GM23338 (cell line): ENCODE data around the gene ZNF792. TPM values are rescaled to one million over a fixed set of nuclear protein-coding genes. Genes with fewer than 3 reads are reported as not detected.

Experiments
- ATAC-seq: fragments of 200-7000 bp; cut with Tn5 transposase; 3 replicates; pipeline ENCODE4 v1.9.1; 2020
- DNase-seq: peaks from one replicate; pipeline ENCODE4 v3.0.0-alpha.2; 2015; ENCODE audit warnings: low spot score
- H2AFZ ChIP-seq: fragments of 200-600 bp; sonication (generic); 2 replicates; pipeline ENCODE4 v1.8.0; 2016; ENCODE audit warnings: antibody characterized with exemption, mild to moderate bottlenecking, moderate library complexity
- H3F3A ChIP-seq: fragments of 200-600 bp; sonication (generic); replicated peaks from 2 replicates; pipeline ENCODE4 v1.8.0; 2017; ENCODE audit warnings: antibody characterized with exemption, mixed run types, low read depth
- H3K27ac ChIP-seq: fragments of 200-600 bp; sonication (generic); 2 replicates; pipeline ENCODE4 v1.6.1; 2016; ENCODE audit warnings: low read depth
- H3K27me3 ChIP-seq: fragments of 200-600 bp; sonication (generic); 2 replicates; pipeline ENCODE4 v1.8.0; 2016; ENCODE audit warnings: mild to moderate bottlenecking, mixed run types, moderate library complexity; ENCODE audit not compliant: insufficient read depth
- H3K36me3 ChIP-seq: fragments of 200-600 bp; sonication (generic); 2 replicates; pipeline ENCODE4 v1.8.0; 2016; ENCODE audit warnings: mild to moderate bottlenecking; ENCODE audit not compliant: insufficient read depth
- H3K4me1 ChIP-seq: fragments of 200-600 bp; sonication (generic); 2 replicates; pipeline ENCODE4 v1.8.0; 2016; ENCODE audit warnings: mild to moderate bottlenecking, moderate library complexity; ENCODE audit not compliant: insufficient read depth
- H3K4me2 ChIP-seq: fragments of 200-600 bp; sonication (generic); 2 replicates; pipeline ENCODE4 v1.7.1; 2017; ENCODE audit warnings: mixed run types
- H3K4me3 ChIP-seq: fragments of 200-600 bp; sonication (generic); 2 replicates; pipeline ENCODE4 v1.6.1; 2016; ENCODE audit warnings: mixed run types
- H3K79me2 ChIP-seq: fragments of 200-600 bp; sonication (generic); replicated peaks from 2 replicates; pipeline ENCODE4 v1.8.0; 2017; ENCODE audit warnings: mild to moderate bottlenecking; ENCODE audit not compliant: insufficient read depth
- H3K9me2 ChIP-seq: fragments of 200-600 bp; sonication (generic); 2 replicates; pipeline ENCODE4 v1.8.0; 2017; ENCODE audit not compliant: insufficient read depth
- H4K20me1 ChIP-seq: fragments of 200-600 bp; sonication (generic); replicated peaks from 2 replicates; pipeline ENCODE4 v1.8.0; 2017; ENCODE audit warnings: mild to moderate bottlenecking; ENCODE audit not compliant: insufficient read depth
- H3K27ac Mint-ChIP-seq: 2 replicates; pipeline ENCODE4 v1.8.0; 2020; ENCODE audit warnings: inconsistent platforms, mild to moderate bottlenecking, moderate library complexity, mixed read lengths
- H3K27me3 Mint-ChIP-seq: 3 replicates; pipeline ENCODE4 v1.8.0; 2022; ENCODE audit warnings: low read depth, mild to moderate bottlenecking, moderate library complexity, mixed read lengths, inconsistent platforms; ENCODE audit not compliant: insufficient read depth, poor library complexity
- H3K36me3 Mint-ChIP-seq: 3 replicates; pipeline ENCODE4 v1.8.0; 2021; ENCODE audit warnings: low read depth, mild to moderate bottlenecking, inconsistent platforms, moderate library complexity, mixed read lengths
- H3K4me1 Mint-ChIP-seq: 3 replicates; pipeline ENCODE4 v1.8.0; 2020; ENCODE audit warnings: mild to moderate bottlenecking, inconsistent platforms, mixed read lengths
- H3K4me3 Mint-ChIP-seq: 3 replicates; pipeline ENCODE4 v1.8.0; 2021; ENCODE audit warnings: moderate library complexity, mild to moderate bottlenecking, inconsistent platforms, mixed read lengths
- H3K9me3 Mint-ChIP-seq: 3 replicates; pipeline ENCODE4 v1.8.0; 2020; ENCODE audit warnings: moderate library complexity, mild to moderate bottlenecking, inconsistent platforms, mixed read lengths
- CTCF ChIP-seq, 2 experiments: fragments of 200-600 bp in 1 of 2; sonication (generic) in 1 of 2; conservative IDR thresholded peaks; 2 replicates each; pipeline versions ENCODE4 v1.5.1 to v1.6.1; 2016 to 2017; ENCODE audit warnings: antibody characterized with exemption in 2 of 2, low read depth in 2 of 2, mild to moderate bottlenecking in 2 of 2, moderate library complexity in 1 of 2
- EZH2 ChIP-seq: fragments of 200-600 bp; sonication (generic); IDR thresholded peaks from one replicate; pipeline ENCODE4 v1.8.0; 2017; ENCODE audit warnings: antibody characterized with exemption, mild to moderate bottlenecking, low read depth; ENCODE audit not compliant: unreplicated experiment
- EZH2phosphoT487 ChIP-seq: fragments of 200-600 bp; sonication (generic); IDR thresholded peaks from one replicate; pipeline ENCODE4 v1.8.1; 2018; ENCODE audit warnings: antibody characterized with exemption; ENCODE audit not compliant: unreplicated experiment
- JUNB ChIP-seq: IDR thresholded peaks from one replicate; pipeline ENCODE4 v1.6.1; 2016; ENCODE audit warnings: antibody characterized with exemption; ENCODE audit not compliant: unreplicated experiment
- NANOG ChIP-seq: IDR thresholded peaks from 2 replicates; pipeline ENCODE4 v1.6.1; 2016; ENCODE audit warnings: antibody characterized with exemption, borderline replicate concordance
- POLR2AphosphoS5 ChIP-seq: IDR thresholded peaks from 2 replicates; pipeline ENCODE4 v1.6.1; 2016; ENCODE audit warnings: antibody characterized with exemption, low read depth
- REST ChIP-seq: IDR thresholded peaks from one replicate; pipeline ENCODE4 v1.6.1; 2018; ENCODE audit warnings: antibody characterized with exemption; ENCODE audit not compliant: unreplicated experiment
- ZNF114 ChIP-seq: fragments of 250-450 bp; sonication (Bioruptor Pico); IDR thresholded peaks from 2 replicates; pipeline ENCODE4 v1.5.0; 2020; ENCODE audit warnings: mild to moderate bottlenecking, moderate library complexity
- ZNF331 ChIP-seq: fragments of 250-450 bp; sonication (Bioruptor Pico); IDR thresholded peaks from 2 replicates; pipeline ENCODE4 v1.5.0; 2020; ENCODE audit warnings: low read depth, mild to moderate bottlenecking, moderate library complexity
- polyA plus RNA-seq: library from polyadenylated mRNA; unstranded; fragments of >200 nt; fragmentation: Nextera tagmentation; extraction: Ambion mirVana; gene quantifications from 2 replicates; pipeline ENCODE4 v1.2.1, GENCODE V29; 2016
- total RNA-seq: library from RNA; depleted of rRNA; stranded (reverse); fragments of >200 nt; shearing (Covaris generic); gene quantifications from 2 replicates; pipeline ENCODE4 v1.2.3, GENCODE V29; 2014

Gene ZNF792
- total and polyA plus RNA-seq, 2 experiments from 2014 or later = 1.3 to 12.8 TPM

GRCh38 chr19:34982275-34982674 is 18.2 kb upstream of the ZNF792 start (continued):
- TF ChIP-seq REST (no peak), EZH2 (no peak), NANOG (no peak), JUNB (no peak), ZNF114 (no peak), EZH2phosphoT487 (no peak), POLR2AphosphoS5 (no peak), CTCF (conservative IDR thresholded peaks at IDR 0.05; ENCODE audit: low read depth in 2 of 2) (no peak), ZNF331 (CRISPR knock-in tag) (no peak)

GRCh38 chr19:34979819-34980640 is 16.0 kb upstream of the ZNF792 start:
- H3K79me2 ChIP-seq = no peaks in the 10 kb centered on the region
- no peak overlapping the region for H2AFZ ChIP-seq
- H3K4me1 ChIP-seq = peaks cover 15% of the 10 kb centered on the region
- H3K4me2 ChIP-seq = no peak overlapping the region
- no peaks in the 10 kb centered on the region for H3F3A ChIP-seq
- H3K27me3 ChIP-seq = no peaks in the 10 kb centered on the region
- Mint-ChIP-seq H3K9me3 (peaks cover 20% of the 10 kb centered on the region), H3K27ac (no peak overlapping the region), H3K36me3 (peaks cover 8% of the 10 kb centered on the region; the same call in 2 of the 3 replicates), H3K27me3 (peaks cover 2% of the 10 kb centered on the region), H3K4me1 (peaks cover 13% of the 10 kb centered on the region), H3K4me3 (no peak overlapping the region)
- 0 out of 2 replicates have a peak, but pooled peaks cover 3% of the 10 kb centered on the region for H3K9me2 ChIP-seq
- 0 out of 2 replicates have a peak, but pooled peaks cover 3% of the 10 kb centered on the region for H3K36me3 ChIP-seq
- no peaks in the 10 kb centered on the region for H4K20me1 ChIP-seq
- no peak overlapping the region for H3K27ac ChIP-seq
- no peak for ATAC-seq
- H3K4me3 ChIP-seq = no peak overlapping the region
- DNase-seq = peak; percentile 54
- TF ChIP-seq ZNF114 (no peak), EZH2phosphoT487 (no peak), REST (no peak), CTCF (conservative IDR thresholded peaks at IDR 0.05; ENCODE audit: low read depth in 2 of 2) (no peak), NANOG (no peak)
